Breast epithelium (tissue), 3 donors: Measurements from ENCODE around the gene BICD1.

Experiments
- POLR2A ChIP-seq: fragments of 450-650 bp; IDR thresholded peaks from one replicate; pipeline ENCODE4 v1.6.1; 2016; ENCODE audit warnings: antibody characterized with exemption, mild to moderate bottlenecking, moderate library complexity
- POLR2AphosphoS5 ChIP-seq, 3 donors: sonication (generic); formaldehyde crosslinking; IDR thresholded peaks; one replicate each; pipeline ENCODE4 v1.6.1; 2017; ENCODE audit warnings: antibody characterized with exemption in 3 of 3

GRCh38 chr12:32166510-32166909 lies 59.9 kb downstream of the BICD1 start:
- TF ChIP-seq POLR2A = no peak
- TF ChIP-seq POLR2AphosphoS5 (IDR thresholded peaks at IDR 0.05) = no peak
